ENCODE results near the gene PYGO2.

PYGO2 gene, protein sequence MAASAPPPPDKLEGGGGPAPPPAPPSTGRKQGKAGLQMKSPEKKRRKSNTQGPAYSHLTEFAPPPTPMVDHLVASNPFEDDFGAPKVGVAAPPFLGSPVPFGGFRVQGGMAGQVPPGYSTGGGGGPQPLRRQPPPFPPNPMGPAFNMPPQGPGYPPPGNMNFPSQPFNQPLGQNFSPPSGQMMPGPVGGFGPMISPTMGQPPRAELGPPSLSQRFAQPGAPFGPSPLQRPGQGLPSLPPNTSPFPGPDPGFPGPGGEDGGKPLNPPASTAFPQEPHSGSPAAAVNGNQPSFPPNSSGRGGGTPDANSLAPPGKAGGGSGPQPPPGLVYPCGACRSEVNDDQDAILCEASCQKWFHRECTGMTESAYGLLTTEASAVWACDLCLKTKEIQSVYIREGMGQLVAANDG

DNA sequence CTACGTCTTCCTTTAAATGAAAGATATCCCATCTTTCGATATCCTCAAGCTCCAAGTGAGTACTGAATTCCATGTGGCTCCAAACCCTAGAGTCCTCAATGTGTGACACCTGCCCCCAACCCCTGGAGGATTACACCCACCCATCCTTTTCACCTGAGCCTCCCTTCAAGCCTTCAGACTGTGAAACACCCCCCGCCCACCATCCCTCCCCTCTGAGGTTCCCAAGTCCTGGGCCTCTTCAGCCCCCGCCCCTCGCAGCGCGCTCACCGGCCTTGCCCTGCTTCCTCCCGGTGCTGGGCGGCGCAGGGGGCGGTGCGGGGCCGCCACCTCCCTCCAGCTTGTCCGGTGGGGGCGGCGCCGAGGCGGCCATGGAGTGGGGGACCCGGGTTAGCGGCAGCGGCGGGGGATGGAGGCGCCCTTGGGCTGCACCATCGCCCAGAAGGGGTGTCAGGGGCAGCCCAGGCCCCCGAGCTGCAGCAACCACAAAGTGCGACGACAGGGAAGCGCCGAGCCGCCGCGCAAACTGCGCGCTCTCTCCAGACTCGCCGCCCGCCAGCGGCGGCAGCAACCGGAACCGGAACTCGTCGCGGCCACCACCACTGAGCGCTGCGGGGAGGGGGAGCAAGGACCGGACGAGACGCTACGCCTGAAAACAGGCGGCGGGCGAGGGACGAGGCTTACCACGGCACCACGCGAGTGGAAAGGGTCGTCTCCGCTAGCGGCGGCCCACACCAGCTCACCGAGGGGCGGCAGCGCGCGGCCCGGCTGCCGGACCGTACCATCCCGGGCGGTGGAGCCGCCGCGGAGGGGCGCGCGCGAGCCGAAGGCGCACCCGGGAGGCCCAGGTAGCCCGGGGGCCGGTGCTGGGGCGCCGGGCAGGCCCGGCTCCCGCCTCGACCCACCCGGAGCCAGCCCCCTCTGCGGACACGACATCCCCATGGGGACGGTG, at the start of gene PYGO2:
Gene PYGO2, minus strand, starts transcription at position 576 of the 949 bp plus-strand sequence. Its CDS starts 206 bp downstream, at position 370.
- DNase-seq (ENCODE audit: low spot score), result peak; percentile 79

DNA sequence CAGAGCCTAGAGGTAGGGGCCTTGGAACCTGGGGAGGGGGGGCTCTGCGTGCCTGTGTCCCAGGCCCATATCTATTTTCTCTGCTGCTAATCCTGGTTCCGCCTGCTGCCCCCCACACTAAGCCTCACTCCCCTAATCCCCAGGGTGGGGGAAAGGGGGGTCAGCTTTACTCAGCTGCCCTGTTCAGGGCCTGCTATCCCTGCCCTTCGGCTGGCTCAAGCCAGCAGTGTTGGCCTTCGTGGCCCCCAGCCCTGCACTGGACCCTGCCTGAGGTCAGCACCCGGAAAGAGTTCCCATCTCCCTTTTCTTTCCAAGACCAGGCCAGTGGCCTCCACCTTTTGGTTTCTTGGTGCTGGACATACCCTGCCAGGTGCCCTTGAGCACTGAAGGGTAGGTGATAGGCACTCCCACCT, 49.4 kb upstream of the PYGO2 start:
- DNase-seq (ENCODE audit: low spot score), result no peak

DNA sequence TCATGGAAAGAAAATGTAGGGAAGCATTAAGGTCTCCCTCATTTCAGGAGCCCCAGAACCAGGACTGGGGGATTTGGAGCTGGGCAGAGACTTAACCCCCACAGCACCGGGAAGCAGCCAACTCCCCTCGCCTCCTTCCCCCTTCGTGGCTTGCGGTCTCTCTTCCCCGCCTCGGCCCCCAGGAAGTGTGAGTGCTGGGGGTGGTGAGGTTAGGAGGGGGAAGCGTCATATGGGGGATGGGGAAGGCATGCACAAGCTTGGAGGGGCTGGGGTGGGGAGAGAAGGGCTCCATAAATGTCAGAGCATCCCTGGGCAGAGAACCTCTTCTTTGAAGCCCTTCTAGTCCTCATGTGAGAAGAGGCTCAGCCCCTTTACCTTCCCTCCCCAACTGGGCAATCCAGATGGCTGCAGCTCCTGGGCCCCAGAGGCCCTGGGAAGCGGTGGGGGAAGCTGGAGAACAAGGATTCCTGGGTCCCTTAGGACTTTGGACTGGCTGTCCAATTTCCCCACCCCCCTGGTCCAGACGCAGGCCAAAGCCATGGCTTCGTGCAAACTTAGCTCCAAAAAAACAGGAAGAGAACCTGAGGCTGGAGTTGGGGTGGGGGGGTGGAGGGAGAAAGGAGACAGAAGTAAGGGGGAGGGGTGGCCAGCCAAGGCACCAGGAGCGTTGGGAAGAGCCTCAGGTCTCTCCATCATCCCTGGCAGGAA, 48.8 kb upstream of the PYGO2 start:
- no peak for DNase-seq (ENCODE audit: low spot score)

DNA sequence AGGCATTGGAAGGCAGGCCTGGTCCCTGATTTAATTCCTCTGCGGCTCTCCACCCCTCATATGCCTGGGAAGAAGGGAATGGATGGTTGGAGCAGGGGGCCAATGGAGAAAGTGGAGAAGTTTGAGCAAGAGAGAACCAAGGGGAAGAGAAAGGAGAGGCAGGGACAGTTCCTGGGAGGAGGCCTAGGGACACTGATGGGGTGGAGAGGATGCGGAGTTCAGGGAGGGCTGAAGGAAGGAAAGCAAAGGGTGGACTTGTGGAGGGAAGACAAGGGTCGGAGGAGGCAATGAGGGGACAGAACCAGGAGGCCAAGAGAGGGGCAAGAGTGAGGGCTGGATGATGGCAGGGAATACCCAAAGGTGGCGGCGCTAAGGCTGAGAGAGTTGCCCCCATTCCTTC, 48.2 kb upstream of the PYGO2 start:
- no peak for DNase-seq (ENCODE audit: low spot score)

DNA sequence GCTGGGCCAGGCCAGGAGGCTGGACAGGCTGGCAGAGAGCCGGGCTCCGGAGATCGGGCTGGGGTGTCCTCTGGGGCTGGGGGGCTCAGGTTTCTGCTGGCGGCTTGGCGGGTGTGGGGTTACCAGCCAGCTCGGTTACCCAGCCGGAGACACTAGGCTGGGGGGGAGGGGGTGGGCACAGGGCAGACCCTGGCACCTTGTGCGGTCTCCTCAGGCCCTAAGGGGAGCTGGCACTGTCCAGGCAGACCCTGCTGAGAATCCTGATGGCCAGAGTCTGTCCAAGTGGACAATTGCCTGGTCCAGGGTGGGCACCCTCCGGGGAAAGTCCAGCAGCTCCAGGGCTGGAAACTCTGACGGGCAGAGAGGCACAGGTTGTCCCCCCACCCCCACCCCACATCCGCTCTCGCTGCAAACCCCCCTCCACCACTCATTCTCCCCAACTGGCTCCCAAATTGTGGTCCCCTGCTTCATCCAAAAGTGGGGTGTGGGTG, 47.7 kb upstream of the PYGO2 start:
- no peak for DNase-seq (ENCODE audit: low spot score)

DNA sequence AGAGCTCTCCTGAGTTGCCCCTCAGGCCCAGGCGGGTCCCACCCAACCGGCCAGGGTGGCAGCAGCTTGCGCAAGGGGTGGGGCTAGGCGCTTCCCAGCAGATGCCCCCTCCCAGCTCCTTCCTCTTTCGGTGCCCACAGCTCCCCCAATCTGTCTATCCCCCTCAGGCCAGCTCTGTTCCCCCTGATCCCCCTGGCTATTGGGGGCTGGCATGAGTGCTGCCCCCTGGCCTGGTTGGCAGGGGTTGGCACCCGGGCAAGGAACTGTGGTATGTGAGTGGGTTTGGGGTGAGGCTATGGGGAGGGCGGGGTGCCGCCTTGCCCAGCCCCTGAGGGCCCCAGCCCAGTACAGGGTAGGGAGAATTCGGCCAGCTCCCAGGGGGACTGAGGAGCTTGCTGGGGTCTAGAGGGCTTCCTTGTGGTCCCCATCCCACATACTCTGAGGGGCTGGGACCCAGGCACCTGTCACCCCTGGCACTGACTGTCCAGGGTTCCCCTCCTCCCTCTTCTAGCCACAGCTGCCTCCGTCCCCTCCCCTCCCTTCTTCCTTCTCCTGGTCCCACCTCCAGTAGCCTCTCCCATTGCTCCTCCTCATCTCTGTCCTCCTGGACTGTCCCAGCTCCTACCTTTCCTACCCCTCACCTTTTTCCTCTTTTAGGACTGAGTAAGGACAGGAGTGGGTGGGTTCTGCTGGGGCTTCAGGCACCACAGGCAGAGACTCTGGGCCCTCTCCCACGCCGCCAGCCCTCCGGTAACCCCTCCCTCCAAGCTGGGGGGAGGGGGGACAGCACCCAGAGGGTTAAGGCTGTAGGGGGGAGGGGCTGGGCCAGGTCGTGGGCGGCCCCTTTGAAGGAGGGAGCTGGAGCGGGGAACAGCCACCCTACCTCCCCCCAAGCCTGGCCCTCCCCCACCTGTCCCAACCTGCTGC, 46.7 kb upstream of the PYGO2 start:
- no peak for DNase-seq (ENCODE audit: low spot score)

DNA sequence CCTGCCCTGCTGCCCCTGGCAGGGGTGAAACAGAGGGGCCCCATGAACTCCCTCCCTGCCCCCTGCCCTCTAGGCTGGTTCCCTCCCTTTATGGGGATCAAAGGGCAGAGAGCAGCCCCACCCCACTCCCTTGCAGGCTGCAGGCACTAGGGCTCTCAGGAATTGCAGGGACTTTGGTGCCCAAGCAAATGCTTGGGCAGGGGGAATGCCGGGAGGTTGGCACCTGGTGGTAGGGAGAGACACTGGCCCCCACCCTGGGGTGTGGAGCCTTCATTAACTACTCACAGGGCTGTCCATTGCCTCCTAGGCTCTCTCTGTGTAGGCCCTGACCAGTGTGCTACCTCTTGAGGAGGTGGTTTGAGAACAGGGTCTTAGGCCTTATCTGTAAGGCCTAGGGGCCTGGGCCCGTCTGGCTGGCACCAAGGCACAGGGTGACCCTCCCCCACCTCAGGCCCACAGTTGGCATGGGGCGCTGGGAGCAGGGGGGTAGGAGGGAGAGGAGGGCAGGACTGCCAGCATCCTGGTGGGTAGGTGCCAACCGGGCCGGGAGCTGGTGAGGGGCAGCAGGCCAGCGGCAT, 45.8 kb upstream of the PYGO2 start:
- no peak for DNase-seq (ENCODE audit: low spot score)

DNA sequence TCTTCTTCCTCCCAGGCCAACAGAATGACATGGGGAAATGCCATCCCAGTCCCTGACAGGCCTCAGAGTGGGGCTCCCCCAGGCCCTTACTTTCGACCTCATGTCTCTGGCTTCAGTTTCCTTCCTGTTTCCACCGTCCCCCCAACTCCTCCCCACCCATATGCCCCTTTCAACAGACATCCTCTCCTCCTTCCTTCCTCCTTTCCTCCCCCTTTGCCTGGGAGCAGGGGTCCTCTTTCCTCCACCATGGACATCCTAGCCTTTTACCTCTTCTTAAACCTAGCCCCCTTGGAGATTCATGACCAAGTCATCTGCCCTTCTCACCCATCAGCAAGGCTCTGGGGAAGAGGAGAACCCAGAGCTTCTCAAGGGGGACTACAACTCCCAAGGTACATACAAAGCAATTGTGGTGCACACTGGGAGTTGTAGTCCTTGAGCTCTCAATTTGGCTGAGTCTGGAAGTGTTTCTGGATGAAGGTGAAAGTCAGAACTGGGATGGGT, 45.1 kb upstream of the PYGO2 start:
- no peak for DNase-seq (ENCODE audit: low spot score)

DNA sequence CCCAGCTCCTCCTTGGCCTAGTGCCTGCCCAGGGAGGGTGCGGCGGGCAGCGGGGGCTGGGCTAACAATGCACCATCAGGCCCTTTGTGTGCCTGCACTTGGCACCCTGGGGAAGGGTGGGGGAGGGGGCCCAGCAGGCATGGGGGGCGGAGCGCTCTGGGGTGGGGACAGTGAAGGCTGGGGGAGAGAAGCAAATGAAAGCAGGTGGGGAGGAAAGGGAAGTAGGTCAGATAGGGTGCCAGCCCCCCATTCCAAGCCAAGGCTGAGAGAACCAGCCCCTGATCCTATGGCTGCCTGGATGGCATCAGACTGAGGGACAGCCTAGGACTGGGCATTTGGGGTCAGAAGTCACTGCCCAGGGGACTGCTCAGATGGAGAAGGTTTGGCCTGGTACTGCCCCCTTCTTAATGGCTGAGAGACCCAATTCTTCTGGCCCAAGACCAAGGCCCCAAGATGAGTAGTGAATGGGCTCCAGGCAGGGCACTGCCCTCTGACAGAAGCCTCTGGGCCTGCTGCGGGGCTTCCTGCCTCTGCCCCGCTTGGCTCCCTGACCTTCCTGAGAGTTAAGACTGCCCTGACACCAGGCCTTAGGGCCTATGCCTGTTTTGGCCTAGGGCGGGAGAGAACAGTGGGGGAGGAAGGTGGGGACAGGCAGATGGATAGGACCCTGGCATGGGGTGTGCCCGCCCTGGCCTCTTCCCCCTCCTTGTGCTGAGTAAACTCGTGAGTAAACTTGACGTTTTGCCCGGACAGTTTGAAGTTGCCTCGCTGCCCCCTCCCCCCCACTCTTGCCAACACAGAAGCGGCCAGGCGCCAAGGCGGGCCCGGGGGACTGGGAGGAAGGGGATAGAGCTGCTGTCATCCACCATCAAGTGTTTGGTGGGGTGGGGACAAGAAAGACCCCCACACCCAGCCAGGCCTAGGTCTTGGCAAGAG, 43.8 kb upstream of the PYGO2 start:
- peak; percentile 56 for DNase-seq (ENCODE audit: low spot score)

DNA sequence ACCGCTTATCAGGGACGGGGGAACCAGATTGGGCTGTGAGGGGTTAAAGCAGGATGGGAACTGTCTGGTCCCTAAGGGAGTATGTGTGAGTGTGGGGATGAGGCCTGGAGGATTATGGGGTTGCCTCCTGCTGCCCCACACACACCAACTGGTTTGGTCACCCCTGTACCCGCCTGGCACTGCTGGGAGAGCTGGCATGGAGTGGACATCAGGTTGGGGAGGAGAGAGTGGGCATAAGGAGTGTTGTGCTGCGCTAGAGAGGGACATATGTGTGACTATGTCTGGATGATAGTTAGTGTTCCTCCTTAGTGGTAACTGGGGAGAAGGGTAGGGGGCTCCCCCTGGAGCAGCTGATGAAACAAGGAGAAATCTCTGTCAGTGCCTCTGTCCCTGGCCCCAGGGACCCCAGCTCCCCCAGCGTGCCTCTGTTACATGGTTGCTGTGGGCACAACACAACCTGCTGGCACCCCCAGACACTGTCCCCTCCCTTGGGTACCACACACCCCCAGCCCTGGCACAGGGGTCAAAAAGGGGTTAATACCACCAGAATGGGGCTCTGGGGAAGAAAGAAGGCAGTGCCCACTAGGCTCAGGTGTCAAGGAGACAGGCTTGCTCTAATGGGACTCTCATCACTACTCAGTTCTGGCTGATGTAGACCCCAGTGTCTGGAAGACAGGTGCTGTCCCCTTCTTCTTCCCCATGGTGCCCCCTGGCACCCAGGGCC, 42.9 kb upstream of the PYGO2 start:
- no peak for DNase-seq (ENCODE audit: low spot score)

DNA sequence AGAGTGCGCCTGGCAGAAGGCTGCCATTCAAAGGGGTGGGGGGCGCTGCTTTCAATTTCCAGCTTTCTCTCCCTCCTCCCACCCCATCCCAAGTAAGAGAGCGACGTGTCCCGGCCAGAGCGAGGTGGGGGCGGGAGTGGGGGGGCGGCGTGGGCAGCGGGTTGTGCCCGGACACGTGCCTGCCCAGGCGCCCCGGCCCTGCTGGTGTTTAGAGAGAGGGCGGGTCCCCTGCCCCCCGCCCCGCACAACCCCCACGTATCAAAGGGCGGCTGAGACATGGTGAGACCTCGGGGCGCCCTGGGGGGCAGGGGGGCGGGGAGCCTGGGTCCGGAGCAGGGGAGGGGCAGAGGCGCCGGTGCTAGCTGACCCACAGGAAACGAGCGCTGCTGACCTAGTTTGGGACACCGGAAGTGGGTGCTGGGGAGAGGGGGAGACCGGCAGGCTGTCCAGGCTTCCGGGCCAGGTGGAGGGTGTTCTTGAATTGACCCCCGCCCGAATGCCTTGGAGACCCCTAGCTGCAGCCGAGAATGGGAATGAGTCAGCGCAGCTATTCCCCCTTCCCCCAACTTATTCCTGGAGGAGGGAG, 42.3 kb upstream of the PYGO2 start:
- peak; percentile 77 for DNase-seq (ENCODE audit: low spot score)

DNA sequence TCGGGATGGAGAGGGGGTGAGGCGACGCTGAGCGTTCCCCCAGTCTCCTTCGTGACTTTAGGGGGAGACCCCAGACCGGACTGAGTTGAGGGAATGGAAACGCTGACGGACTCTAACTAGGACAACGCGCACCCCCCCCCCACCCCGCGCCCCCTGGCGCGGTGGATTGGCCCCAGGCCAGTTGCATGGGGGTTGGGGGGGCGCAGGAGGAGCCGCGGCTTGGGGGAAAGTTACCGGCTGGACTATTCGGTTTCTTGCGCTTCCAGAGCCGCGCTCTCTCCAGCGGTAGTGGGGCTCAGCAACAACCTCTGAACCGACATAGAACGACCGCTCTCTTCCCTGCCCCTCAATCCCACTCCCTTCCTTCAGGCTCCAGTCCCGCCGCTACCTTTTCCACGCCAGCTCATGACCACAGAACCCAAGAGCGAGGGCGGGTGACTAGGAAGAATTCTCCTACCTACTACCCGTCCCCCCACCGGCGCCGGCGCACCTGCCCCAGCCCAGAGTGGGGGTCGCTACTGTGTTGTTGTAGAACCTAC, 41.7 kb upstream of the PYGO2 start:
- peak; percentile 57 for DNase-seq (ENCODE audit: low spot score)

DNA sequence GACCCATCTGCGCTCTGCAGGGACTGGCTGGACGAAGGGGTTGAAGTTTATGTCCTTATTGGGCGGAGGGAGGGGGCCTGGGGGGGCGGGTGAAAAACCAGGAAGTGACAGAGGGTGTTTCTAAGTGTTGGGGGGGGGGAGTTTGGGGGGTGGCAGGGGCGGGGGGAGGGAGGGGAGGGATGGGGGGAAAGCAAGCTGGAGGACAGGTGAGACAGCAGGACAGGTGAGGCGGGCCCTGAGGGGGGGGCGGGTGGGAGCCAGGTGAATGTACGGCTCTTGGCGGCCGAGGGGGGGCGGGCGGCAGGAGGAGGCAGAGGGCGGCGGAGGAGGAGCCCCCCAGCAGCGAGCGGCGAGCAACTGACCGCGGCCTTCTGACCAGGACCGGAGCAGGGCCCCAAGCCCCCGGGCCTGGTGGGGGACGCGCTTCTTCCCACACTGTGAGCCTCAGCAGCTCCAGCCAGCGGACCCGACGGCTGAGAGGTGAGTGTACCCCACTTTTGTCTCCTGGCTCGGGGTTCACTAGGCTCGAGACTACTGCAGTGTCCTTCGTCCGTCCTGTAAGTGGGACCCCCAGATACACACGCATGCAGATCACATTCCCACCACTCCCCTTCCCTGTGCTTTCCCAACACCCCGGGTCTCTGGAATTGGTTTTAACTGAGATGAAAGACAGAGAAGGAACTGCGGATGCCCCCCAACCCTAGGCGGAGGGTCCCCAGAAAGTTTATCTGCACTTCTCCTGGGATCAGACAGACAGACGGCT, 41.1 kb upstream of the PYGO2 start, which contains the start of gene ZBTB7B:
Gene ZBTB7B, plus strand, starts transcription at position 339 of the 763 bp plus-strand sequence. CDS start 11,859 bp downstream, outside the sequence.
- peak; percentile 53 for DNase-seq (ENCODE audit: low spot score)

DNA sequence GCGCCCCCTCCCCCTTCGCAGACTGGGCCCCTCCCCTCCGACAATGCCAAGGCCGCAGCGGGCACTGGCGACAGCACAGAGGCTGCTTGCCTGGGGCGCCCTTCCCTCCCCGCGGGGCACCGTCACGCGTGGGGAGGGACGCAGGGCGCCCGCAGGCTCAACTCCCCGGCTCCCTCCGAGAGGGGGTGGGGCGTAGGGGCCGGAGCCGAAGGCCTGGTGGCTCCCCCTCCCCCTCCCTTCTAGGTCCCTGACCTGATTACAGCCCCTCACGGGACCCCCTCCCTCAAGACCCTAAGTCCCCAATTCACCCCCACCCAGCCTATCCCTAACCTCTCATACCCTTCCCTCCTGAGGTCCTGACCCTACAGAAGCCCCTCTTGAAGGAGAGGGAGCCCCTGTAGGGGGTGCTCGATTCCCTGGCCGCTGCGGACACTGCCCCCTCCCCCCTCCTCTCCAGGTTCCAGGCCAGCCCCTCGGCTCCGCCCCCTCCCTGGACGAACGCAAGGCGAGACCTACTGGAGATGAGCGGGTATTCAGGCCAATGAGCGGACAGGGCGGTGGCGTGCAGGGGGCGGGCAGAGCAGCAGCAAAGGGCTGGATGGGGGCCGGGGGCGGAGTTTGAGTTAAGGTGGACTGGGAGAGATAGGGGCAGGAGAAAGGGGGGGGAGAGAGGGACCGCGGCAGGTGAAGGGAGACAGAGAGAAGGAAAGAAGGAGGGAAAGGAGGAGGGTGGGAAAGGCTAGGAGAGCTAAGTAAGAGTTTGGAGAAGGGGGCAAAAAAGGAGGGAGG, 40.3 kb upstream of the PYGO2 start:
- DNase-seq (ENCODE audit: low spot score), result peak; percentile 98

DNA sequence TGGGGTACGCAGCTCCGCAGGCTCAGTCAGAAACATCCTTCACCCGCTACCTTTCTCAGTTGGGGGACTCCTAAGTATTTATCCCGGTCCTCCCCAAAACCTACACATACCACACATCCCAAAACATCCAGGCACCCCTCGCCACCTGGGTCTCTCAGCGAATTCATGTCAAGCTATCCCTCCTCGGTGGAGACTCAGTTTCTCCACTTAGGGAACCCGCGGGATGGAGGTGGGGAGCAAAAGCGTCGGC, 39.8 kb upstream of the PYGO2 start:
- DNase-seq (ENCODE audit: low spot score), result no peak

DNA sequence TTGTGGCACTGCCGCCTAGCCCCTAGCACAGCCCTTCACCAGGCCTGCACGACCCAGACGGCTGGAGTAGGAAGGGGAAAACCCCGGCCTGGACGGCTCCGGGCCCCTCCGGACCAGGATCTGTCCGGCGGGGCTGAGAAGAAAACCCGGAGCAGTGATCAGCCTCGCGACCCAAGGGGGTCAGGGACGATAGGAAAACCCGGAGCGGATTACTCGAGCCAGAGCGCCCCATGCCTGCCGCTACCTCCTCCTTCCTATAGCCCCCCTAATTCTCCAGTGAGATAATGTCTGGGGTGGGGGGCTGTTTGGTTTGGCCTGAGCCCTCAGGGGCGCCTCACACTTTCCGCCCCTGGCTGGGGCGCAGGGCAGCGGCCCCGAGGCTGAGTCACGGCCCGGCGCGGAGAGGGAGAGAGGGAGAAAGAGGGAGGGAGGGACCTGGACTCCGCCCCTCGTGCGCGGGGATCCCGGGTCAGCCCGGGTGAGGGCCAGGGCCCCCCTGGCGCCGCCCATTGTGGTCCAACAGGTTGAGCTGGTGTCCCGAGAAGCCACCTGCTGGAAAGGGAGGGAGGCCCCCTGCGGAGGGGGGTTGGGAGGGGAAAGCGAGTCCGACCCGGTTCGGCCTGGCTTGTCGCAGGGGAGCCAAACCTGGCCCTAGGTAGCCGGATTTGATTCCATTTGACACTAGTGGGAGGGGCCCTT, 39.3 kb upstream of the PYGO2 start:
- DNase-seq (ENCODE audit: low spot score), result peak; percentile 93

Measured in kidney tubule cell (primary cell).